ENCODE results near the gene FAAP20. TPM values are rescaled to one million over a fixed set of nuclear protein-coding genes. Genes with fewer than 3 reads are reported as not detected.
A peak's percentile ranks its signal among the peaks of the same experiment; 100 is the strongest.

FAAP20 gene
- total RNA-seq, 1 experiment from 2014 or later, result 112 TPM

GRCh38 chr1:2189459-2190425 is 4.8 kb downstream of the FAAP20 start:
- intact Hi-C loops (cut with micrococcal nuclease), result no loop called here
- Histone ChIP-seq H3K4me1 (ENCODE audit: control insufficient read depth in 1 of 2, insufficient read depth in 2 of 2, low read length in 2 of 2) (peaks cover 14 to 35% of the 10 kb centered on the region in 2 experiments), H3K4me3 (replicated peaks in 1 of 2; ENCODE audit: low read depth in 1 of 2, low read length in 2 of 2) (peak overlapping the region; percentile 40 to 57), H2AFZ (ENCODE audit: low read depth, low read length, poor library complexity, severe bottlenecking) (no peak overlapping the region), H3K36me3 (ENCODE audit: control insufficient read depth in 1 of 2, insufficient read depth in 2 of 2, low read length in 2 of 2) (0 out of 4 replicates have a peak, but pooled peaks cover 0 to 3% of the 10 kb centered on the region in 2 experiments), H3K79me2 (ENCODE audit: insufficient read depth, low read length) (peaks cover 14% of the 10 kb centered on the region), H3K9me2 (ENCODE audit: insufficient read depth) (no peaks in the 10 kb centered on the region), H3K27ac (ENCODE audit: low read depth, low read length) (peak overlapping the region; percentile 71), H4K20me1 (ENCODE audit: insufficient read depth) (no peaks in the 10 kb centered on the region), H3K9ac (ENCODE audit: low read length) (peak overlapping the region; percentile 61), H3K4me2 (ENCODE audit: low read length) (peak overlapping the region; percentile 92), H3K27me3 (ENCODE audit: insufficient read depth, low read length) (no peaks in the 10 kb centered on the region), H3K9me3 (ENCODE audit: control insufficient read depth in 1 of 2, insufficient read depth in 1 of 2, low read depth in 1 of 2, low read length in 2 of 2) (no peaks in the 10 kb centered on the region)
- ChIA-PET RAD21 (ENCODE audit: low non-redundant PET in 1 of 2, low total read pairs in 2 of 2, uncharacterized antibody in 2 of 2, unreplicated experiment in 2 of 2) (no interaction called here), POLR2A (interaction anchor here (0.7 to 1.8 kb wide), 3 partner anchors 10 to 202 kb away, joined by 3 to 12 read pairs (median 4); partner anchors contain the start of genes MORN1 and RER1), CTCF (interaction anchor here (1.2 to 1.3 kb wide), 3 partner anchors 16 to 192 kb away, joined by 4 to 10 read pairs (median 7); no protein-coding TSS in a partner anchor)
- DNase-seq (ENCODE audit: low read depth, low spot score), result peak; percentile 80
- no peak for TF ChIP-seq EGR1 (IDR thresholded peaks at IDR 0.05; ENCODE audit: low read depth)
- TF ChIP-seq YY1 (IDR thresholded peaks at IDR 0.05; ENCODE audit: extremely low read depth, insufficient replicate concordance, low read depth, low read length), result peak; percentile 36
- peak; percentile 72 for TF ChIP-seq POLR2AphosphoS5 (IDR thresholded peaks at IDR 0.05; ENCODE audit: low read depth, low read length)
- TF ChIP-seq CEBPB (IDR thresholded peaks at IDR 0.05; ENCODE audit: low read depth), result no peak
- no peak for TF ChIP-seq CTCF (IDR thresholded peaks at IDR 0.05 in 2 of 3, conservative IDR thresholded peaks at IDR 0.05 in 1 of 3; ENCODE audit: borderline replicate concordance in 1 of 3, insufficient read depth in 1 of 3, low read depth in 2 of 3, low read length in 2 of 3)
- no peak for TF ChIP-seq SP1 (IDR thresholded peaks at IDR 0.05; ENCODE audit: low read depth)
- TF ChIP-seq EZH2phosphoT487 (IDR thresholded peaks at IDR 0.05; ENCODE audit: borderline replicate concordance), result no peak
- TF ChIP-seq CBX3 (IDR thresholded peaks at IDR 0.05; ENCODE audit: low read depth), result no peak
- no peak for TF ChIP-seq ZFX (IDR thresholded peaks at IDR 0.05)
- no peak for TF ChIP-seq MAX (IDR thresholded peaks at IDR 0.05)
- no peak for TF ChIP-seq POLR2A (IDR thresholded peaks at IDR 0.05; ENCODE audit: borderline replicate concordance, extremely low read depth, insufficient read depth, insufficient read length)
- no peak for TF ChIP-seq REST (IDR thresholded peaks at IDR 0.05; ENCODE audit: low read depth)
- TF ChIP-seq JUND (IDR thresholded peaks at IDR 0.05), result no peak
- TF ChIP-seq EZH2 (IDR thresholded peaks at IDR 0.05), result no peak
- TF ChIP-seq TCF7L2 (IDR thresholded peaks at IDR 0.05; ENCODE audit: borderline replicate concordance, extremely low read depth, insufficient read depth, insufficient read length), result peak; percentile 73
- TF ChIP-seq ZNF274 (IDR thresholded peaks at IDR 0.05; ENCODE audit: low read depth, low read length), result no peak
- no peak for TF ChIP-seq ATF3 (IDR thresholded peaks at IDR 0.05)
- peak; percentile 92 for ATAC-seq
- BruUV-seq (replicated peaks), result no TSS peak
